ENCODE results near the gene ILDR1. TPM values are rescaled to one million over a fixed set of nuclear protein-coding genes. Genes with fewer than 3 reads are reported as not detected.

ILDR1 gene
- total and polyA plus RNA-seq, 10 of the 15 experiments (the other 5 are each of a cell fraction or from before 2014, with no cell fraction given), result 1.3 to 12.0 (median 7.0) TPM

- TF ChIP-seq CEBPB (IDR thresholded peaks at IDR 0.05; ENCODE audit: borderline replicate concordance in 1 of 2, low read depth in 2 of 2, low read length in 2 of 2) (no peak), JUNB (IDR thresholded peaks at IDR 0.05) (peak; percentile 26; the same call in 1 of the 2 replicates), BHLHE40 (IDR thresholded peaks at IDR 0.05; ENCODE audit: borderline replicate concordance in 1 of 2, low read depth in 2 of 2, low read length in 1 of 2) (peak in 1 of 2 experiments; percentile 62; a peak in 2 of 4 replicates), POU2F2 (IDR thresholded peaks at IDR 0.05; ENCODE audit: borderline replicate concordance, low read depth, low read length) (no peak), NR2F1 (conservative IDR thresholded peaks at IDR 0.05) (peak; percentile 38; the same call in 1 of the 2 replicates), FOS (IDR thresholded peaks at IDR 0.05; ENCODE audit: borderline replicate concordance, extremely low read depth, insufficient read length) (no peak), EP300 (IDR thresholded peaks at IDR 0.05; ENCODE audit: borderline replicate concordance in 1 of 2, control insufficient read depth in 1 of 2, low read depth in 2 of 2, low read length in 2 of 2) (0 out of 4 replicates have a peak, but pooled peaks of 1 of the 2 experiments have one; percentile 15)
Measured at GRCh38 chr3:122058294-122058693, 36.2 kb upstream of the ILDR1 start (continued).

DNA sequence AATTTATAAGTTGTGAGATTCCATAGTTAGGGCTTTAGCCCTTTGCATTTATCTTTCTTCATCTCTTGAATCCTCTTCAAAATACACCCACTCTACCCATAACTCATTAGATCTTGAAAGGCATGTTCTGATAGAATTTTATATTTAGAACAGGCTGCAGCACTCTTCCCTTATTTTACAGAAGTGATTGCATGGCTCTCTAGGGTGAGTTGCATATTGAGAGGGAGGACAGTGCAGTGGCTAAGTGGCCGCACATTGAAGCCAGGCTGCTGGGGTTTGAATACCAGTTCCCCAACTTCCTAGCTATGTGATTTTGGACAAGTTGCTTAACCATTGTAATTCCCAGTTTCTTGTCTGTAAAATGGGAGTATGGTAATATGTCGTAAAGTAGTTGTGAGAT is 35.6 kb upstream of the ILDR1 start:
- Histone ChIP-seq H3K9me3 (replicated peaks; ENCODE audit: control insufficient read depth, insufficient read depth, low read length) (peaks cover 7% of the 10 kb centered on the region; the same call in 2 of the 3 replicates), H3K36me3 (ENCODE audit: control insufficient read depth in 2 of 2, insufficient read depth in 2 of 2, low read length in 1 of 2) (peaks cover 5 to 22% of the 10 kb centered on the region in 2 experiments), H3K27ac (ENCODE audit: control insufficient read depth, insufficient read depth) (peak overlapping the region; percentile 33; the same call in 1 of the 2 replicates), H3K27me3 (replicated peaks in 1 of 2; ENCODE audit: control insufficient read depth in 2 of 2, insufficient read depth in 2 of 2, low read length in 1 of 2) (no peaks in the 10 kb centered on the region), H2AFZ (ENCODE audit: control insufficient read depth, low read depth, low read length) (no peak overlapping the region), H4K20me1 (ENCODE audit: control insufficient read depth, insufficient read depth) (no peaks in the 10 kb centered on the region), H3K79me2 (ENCODE audit: control insufficient read depth, insufficient read depth, low read length) (peaks cover 73% of the 10 kb centered on the region), H3K9ac (ENCODE audit: control insufficient read depth, insufficient read depth, low read length) (no peak overlapping the region), H3K4me3 (peak overlapping the region; percentile 26; the same call in 1 of the 2 replicates), H3K4me2 (ENCODE audit: control insufficient read depth, insufficient read depth) (peak overlapping the region; percentile 62; the same call in 1 of the 2 replicates), H3K4me1 (ENCODE audit: control insufficient read depth, insufficient read depth, low read length) (peaks cover 13% of the 10 kb centered on the region)
- 100% methylated on average over 2 of the region's 2 CpGs for WGBS (ENCODE audit: insufficient coverage, insufficient replicate concordance, low lambda C conversion rate, missing lambda C conversion rate)
- TSS peak; percentile 9 for BruUV-seq (replicated peaks)
- intact Hi-C loops (cut with micrococcal nuclease; ENCODE audit: unreplicated experiment) (loop anchor here (5.0 kb wide), 2 partner anchors 45 to 60 kb away; no protein-coding TSS in a partner anchor), in situ Hi-C loops (cut with MboI) (no loop called here)
- no peak for ATAC-seq
- ChIA-PET POLR2A (interaction anchor here (0.7 to 3.9 kb wide), 12 partner anchors 7 to 55 kb away, joined by 3 to 33 read pairs (median 4); no protein-coding TSS in a partner anchor), RAD21 (ENCODE audit: unreplicated experiment) (interaction anchor here (0.8 to 5.0 kb wide), 17 partner anchors 9 to 227 kb away, joined by 3 to 35 read pairs (median 9); no protein-coding TSS in a partner anchor), CTCF (interaction anchor here (0.7 to 2.0 kb wide), 9 partner anchors 9 to 175 kb away, joined by 3 to 10 read pairs (median 4); no protein-coding TSS in a partner anchor), SMC1A (ENCODE audit: uncharacterized antibody, unreplicated experiment) (interaction anchor here (0.9 to 22.2 kb wide), 18 partner anchors 7 to 202 kb away, joined by 3 to 394 read pairs (median 7); no protein-coding TSS in a partner anchor)
- no peak for DNase-seq (ENCODE audit: low read depth, low spot score)
- FAIRE-seq, result no peak
- no peak for TF ChIP-seq CBFB (IDR thresholded peaks at IDR 0.05; ENCODE audit: low read depth)
- no peak for TF ChIP-seq RUNX3 (IDR thresholded peaks at IDR 0.05; ENCODE audit: low read length)
- TF ChIP-seq, protein P1, sequence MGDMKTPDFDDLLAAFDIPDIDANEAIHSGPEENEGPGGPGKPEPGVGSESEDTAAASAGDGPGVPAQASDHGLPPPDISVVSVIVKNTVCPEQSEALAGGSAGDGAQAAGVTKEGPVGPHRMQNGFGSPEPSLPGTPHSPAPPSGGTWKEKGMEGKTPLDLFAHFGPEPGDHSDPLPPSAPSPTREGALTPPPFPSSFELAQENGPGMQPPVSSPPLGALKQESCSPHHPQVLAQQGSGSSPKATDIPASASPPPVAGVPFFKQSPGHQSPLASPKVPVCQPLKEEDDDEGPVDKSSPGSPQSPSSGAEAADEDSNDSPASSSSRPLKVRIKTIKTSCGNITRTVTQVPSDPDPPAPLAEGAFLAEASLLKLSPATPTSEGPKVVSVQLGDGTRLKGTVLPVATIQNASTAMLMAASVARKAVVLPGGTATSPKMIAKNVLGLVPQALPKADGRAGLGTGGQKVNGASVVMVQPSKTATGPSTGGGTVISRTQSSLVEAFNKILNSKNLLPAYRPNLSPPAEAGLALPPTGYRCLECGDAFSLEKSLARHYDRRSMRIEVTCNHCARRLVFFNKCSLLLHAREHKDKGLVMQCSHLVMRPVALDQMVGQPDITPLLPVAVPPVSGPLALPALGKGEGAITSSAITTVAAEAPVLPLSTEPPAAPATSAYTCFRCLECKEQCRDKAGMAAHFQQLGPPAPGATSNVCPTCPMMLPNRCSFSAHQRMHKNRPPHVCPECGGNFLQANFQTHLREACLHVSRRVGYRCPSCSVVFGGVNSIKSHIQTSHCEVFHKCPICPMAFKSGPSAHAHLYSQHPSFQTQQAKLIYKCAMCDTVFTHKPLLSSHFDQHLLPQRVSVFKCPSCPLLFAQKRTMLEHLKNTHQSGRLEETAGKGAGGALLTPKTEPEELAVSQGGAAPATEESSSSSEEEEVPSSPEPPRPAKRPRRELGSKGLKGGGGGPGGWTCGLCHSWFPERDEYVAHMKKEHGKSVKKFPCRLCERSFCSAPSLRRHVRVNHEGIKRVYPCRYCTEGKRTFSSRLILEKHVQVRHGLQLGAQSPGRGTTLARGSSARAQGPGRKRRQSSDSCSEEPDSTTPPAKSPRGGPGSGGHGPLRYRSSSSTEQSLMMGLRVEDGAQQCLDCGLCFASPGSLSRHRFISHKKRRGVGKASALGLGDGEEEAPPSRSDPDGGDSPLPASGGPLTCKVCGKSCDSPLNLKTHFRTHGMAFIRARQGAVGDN (IDR thresholded peaks at IDR 0.05), result 0 out of 2 replicates have a peak, but pooled peaks have one; percentile 15
- no peak for TF ChIP-seq ZNF274 (IDR thresholded peaks at IDR 0.05; ENCODE audit: insufficient read depth, insufficient read length)
- TF ChIP-seq ETV6 (conservative IDR thresholded peaks at IDR 0.05 in 1 of 2, IDR thresholded peaks at IDR 0.05 in 1 of 2; ENCODE audit: borderline replicate concordance in 1 of 2, low read depth in 1 of 2), result no peak
- no peak for TF ChIP-seq KDM1A (IDR thresholded peaks at IDR 0.05; ENCODE audit: borderline replicate concordance)
